H9 (cell line): ENCODE results near the gene PAPOLG. TPM values are rescaled to one million over a fixed set of nuclear protein-coding genes. Genes with fewer than 3 reads are reported as not detected.

Source experiments
- DNase-seq: peaks from one replicate; pipeline ENCODE4 v3.0.0-alpha.2; 2017
- H2AFZ ChIP-seq: one replicate; pipeline ENCODE4 v1.6.1; 2013; ENCODE audit warnings: mild to moderate bottlenecking, low read length, control low read depth, moderate library complexity
- H2AK5ac ChIP-seq: 2 replicates; pipeline ENCODE4 v1.6.1; 2013; ENCODE audit warnings: low read length, control low read depth, mixed read lengths; ENCODE audit not compliant: insufficient read length
- H2BK120ac ChIP-seq: one replicate; pipeline ENCODE4 v1.6.1; 2013; ENCODE audit warnings: low read depth, mild to moderate bottlenecking, low read length, control low read depth, inconsistent platforms; ENCODE audit not compliant: poor library complexity, severe bottlenecking
- H2BK12ac ChIP-seq: 2 replicates; pipeline ENCODE4 v1.6.1; 2013; ENCODE audit warnings: low read length, control low read depth, mixed read lengths, low read depth; ENCODE audit not compliant: insufficient read length
- H2BK15ac ChIP-seq: 2 replicates; pipeline ENCODE4 v1.6.1; 2013; ENCODE audit warnings: low read depth, low read length, control low read depth
- H2BK20ac ChIP-seq: one replicate; pipeline ENCODE4 v1.6.1; 2013; ENCODE audit warnings: low read depth, mild to moderate bottlenecking, low read length, control low read depth, inconsistent platforms; ENCODE audit not compliant: poor library complexity, severe bottlenecking
- H2BK5ac ChIP-seq: 2 replicates; pipeline ENCODE4 v1.6.1; 2013; ENCODE audit warnings: low read length, control low read depth, mixed read lengths; ENCODE audit not compliant: insufficient read length
- H3K14ac ChIP-seq: 2 replicates; pipeline ENCODE4 v1.6.1; 2013; ENCODE audit warnings: low read length, control low read depth; ENCODE audit not compliant: insufficient read depth
- H3K18ac ChIP-seq: 2 replicates; pipeline ENCODE4 v1.6.1; 2013; ENCODE audit warnings: low read depth, mild to moderate bottlenecking, mixed read lengths, low read length, control low read depth; ENCODE audit not compliant: insufficient read length
- H3K23ac ChIP-seq: 2 replicates; pipeline ENCODE4 v1.6.1; 2013; ENCODE audit warnings: low read length, control low read depth, mixed read lengths, low read depth; ENCODE audit not compliant: insufficient read length
- H3K23me2 ChIP-seq: 2 replicates; pipeline ENCODE4 v1.6.1; 2013; ENCODE audit warnings: low read depth, mild to moderate bottlenecking, mixed read lengths, low read length, control low read depth; ENCODE audit not compliant: insufficient read length, poor library complexity, severe bottlenecking
- H3K27ac ChIP-seq: 2 replicates; pipeline ENCODE4 v1.5.1; 2013; ENCODE audit warnings: low read length, control low read depth, mixed read lengths, low read depth; ENCODE audit not compliant: insufficient read length
- H3K27me3 ChIP-seq: 2 replicates; pipeline ENCODE4 v1.6.1; 2013; ENCODE audit warnings: low read length, control low read depth, inconsistent platforms; ENCODE audit not compliant: insufficient read depth
- H3K4ac ChIP-seq: 2 replicates; pipeline ENCODE4 v1.6.1; 2013; ENCODE audit warnings: low read depth, mild to moderate bottlenecking, control low read depth, inconsistent platforms, low read length, moderate library complexity
- H3K4me1 ChIP-seq: 2 replicates; pipeline ENCODE4 v1.6.1; 2013; ENCODE audit warnings: low read length, control low read depth, inconsistent platforms; ENCODE audit not compliant: insufficient read depth
- H3K4me2 ChIP-seq: 2 replicates; pipeline ENCODE4 v1.6.1; 2013; ENCODE audit warnings: low read length, control low read depth, mixed read lengths; ENCODE audit not compliant: insufficient read length, insufficient read depth
- H3K56ac ChIP-seq: 2 replicates; pipeline ENCODE4 v1.6.1; 2013; ENCODE audit warnings: low read depth, mild to moderate bottlenecking, mixed read lengths, low read length, control low read depth; ENCODE audit not compliant: insufficient read length
- H3K79me1 ChIP-seq: 2 replicates; pipeline ENCODE4 v1.6.1; 2013; ENCODE audit warnings: low read depth, mild to moderate bottlenecking, moderate library complexity, low read length, control low read depth, inconsistent platforms; ENCODE audit not compliant: insufficient read depth, poor library complexity, severe bottlenecking
- H3K79me2 ChIP-seq: 2 replicates; pipeline ENCODE4 v1.6.1; 2013; ENCODE audit warnings: low read length, control low read depth, inconsistent platforms; ENCODE audit not compliant: insufficient read depth
- H3K9ac ChIP-seq: 2 replicates; pipeline ENCODE4 v1.6.1; 2013; ENCODE audit warnings: low read length, control low read depth, mixed read lengths; ENCODE audit not compliant: insufficient read length; ENCODE audit errors: extremely low read depth
- H3K9me3 ChIP-seq: one replicate; pipeline ENCODE4 v1.6.1; 2013; ENCODE audit warnings: low read depth, low read length, inconsistent platforms; ENCODE audit not compliant: control insufficient read depth
- H3T11ph ChIP-seq: one replicate; pipeline ENCODE4 v1.6.1; 2013; ENCODE audit warnings: mild to moderate bottlenecking, low read length, control low read depth, inconsistent platforms
- H4K20me1 ChIP-seq: one replicate; pipeline ENCODE4 v1.6.1; 2013; ENCODE audit not compliant: control insufficient read depth, insufficient read length, insufficient read depth
- H4K5ac ChIP-seq: 2 replicates; pipeline ENCODE4 v1.6.1; 2013; ENCODE audit warnings: low read depth, mild to moderate bottlenecking, mixed read lengths, low read length, control low read depth; ENCODE audit not compliant: insufficient read length
- H4K8ac ChIP-seq: replicated peaks from 2 replicates; pipeline ENCODE4 v1.6.1; 2013; ENCODE audit warnings: low read length, control low read depth, mixed read lengths, low read depth; ENCODE audit not compliant: insufficient read length
- H4K91ac ChIP-seq: 2 replicates; pipeline ENCODE4 v1.6.1; 2013; ENCODE audit warnings: low read depth, mild to moderate bottlenecking, moderate library complexity, mixed read lengths, low read length, control low read depth; ENCODE audit not compliant: insufficient read length
- H3K27ac Mint-ChIP-seq, 3 experiments: 2 replicates in 2 of 3; 3 replicates in 1 of 3; pipeline ENCODE4 v1.8.0; 2020 to 2021; ENCODE audit warnings: mixed read lengths in 3 of 3, mild to moderate bottlenecking in 1 of 3, moderate library complexity in 1 of 3
- H3K27me3 Mint-ChIP-seq: 2 replicates; pipeline ENCODE4 v1.8.0; 2021; ENCODE audit warnings: low read depth, mild to moderate bottlenecking, moderate library complexity, mixed read lengths
- H3K36me3 Mint-ChIP-seq, 3 experiments: 2 replicates in 2 of 3; 3 replicates in 1 of 3; pipeline ENCODE4 v1.8.0; 2020 to 2021; ENCODE audit warnings: low read depth in 3 of 3, mixed read lengths in 3 of 3; ENCODE audit not compliant: insufficient read depth in 1 of 3
- H3K4me1 Mint-ChIP-seq, 2 experiments: 2 replicates each; pipeline ENCODE4 v1.8.0; 2020; ENCODE audit warnings: mixed read lengths in 2 of 2
- H3K4me3 Mint-ChIP-seq, 2 experiments: 2 replicates in 1 of 2; 3 replicates in 1 of 2; pipeline ENCODE4 v1.8.0; 2020 to 2021; ENCODE audit warnings: mild to moderate bottlenecking in 2 of 2, mixed read lengths in 2 of 2, moderate library complexity in 1 of 2
- H3K9me3 Mint-ChIP-seq, 2 experiments: 2 replicates in 1 of 2; 3 replicates in 1 of 2; pipeline ENCODE4 v1.8.0; 2020; ENCODE audit warnings: mild to moderate bottlenecking in 2 of 2, mixed read lengths in 2 of 2, moderate library complexity in 1 of 2
- WGBS: extraction: QIAGEN DNeasy Blood & Tissue Kit; methylation state at CpG from one replicate; pipeline ENCODE4 v1.1.7; 2013; ENCODE audit warnings: missing lambda C conversion rate, low lambda C conversion rate, mixed read lengths; ENCODE audit not compliant: insufficient read length; ENCODE audit errors: extremely low coverage; 5-methylcytosine and 5-hydroxymethylcytosine counted together
- total RNA-seq: library from RNA; stranded (reverse); gene quantifications from 2 replicates; pipeline ENCODE4 v1.2.1, GENCODE V29; 2021
- TF ChIP-seq, protein P1 (sequence below): fragments of 200-600 bp; sonication (generic); conservative IDR thresholded peaks from 3 replicates; pipeline ENCODE4 v1.8.0; 2021; ENCODE audit warnings: antibody characterized with exemption, mild to moderate bottlenecking

Gene PAPOLG
- total RNA-seq, 1 experiment from 2014 or later, result 19.2 TPM

DNA sequence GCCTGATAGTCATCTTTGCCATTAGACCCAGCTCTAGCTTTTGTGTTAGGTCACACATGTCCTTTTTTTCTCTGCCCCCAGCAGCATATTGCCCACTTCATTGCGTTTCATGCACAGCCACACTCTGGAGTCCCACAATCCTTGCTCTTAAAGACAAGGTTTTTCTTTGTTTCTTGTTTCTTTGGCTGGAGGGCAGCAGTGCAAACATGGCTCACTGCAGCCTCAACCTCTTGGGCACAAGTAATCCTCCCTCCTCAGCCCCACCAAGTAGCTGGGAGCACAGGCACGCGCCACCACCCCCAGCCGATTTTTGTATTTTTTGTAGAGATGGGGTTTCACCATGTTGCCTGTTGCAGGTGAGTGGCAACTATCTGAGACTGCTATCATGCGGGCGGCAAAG, 16.9 kb upstream of the PAPOLG start:
- WGBS, result no CpG with 5 or more reads among the region's 6 CpGs
- H3K79me2 ChIP-seq, result no peaks in the 10 kb centered on the region
- 0 out of 2 replicates have a peak, but pooled peaks cover 3% of the 10 kb centered on the region for H3K4me1 ChIP-seq
- no peak overlapping the region for H3K4me2 ChIP-seq
- H2BK5ac ChIP-seq, result no peak overlapping the region
- H2AK5ac ChIP-seq, result no peak overlapping the region
- H4K20me1 ChIP-seq, result no peaks in the 10 kb centered on the region
- peaks cover 4% of the 10 kb centered on the region for H3K23me2 ChIP-seq
- H3K79me1 ChIP-seq, result no peaks in the 10 kb centered on the region
- no peak overlapping the region for H4K5ac ChIP-seq
- H3K27ac Mint-ChIP-seq, result no peak overlapping the region
- no peak overlapping the region for H3K4ac ChIP-seq
- H3T11ph ChIP-seq, result no peak overlapping the region
- H3K4me3 Mint-ChIP-seq, result no peak overlapping the region
- H3K27ac ChIP-seq, result no peak overlapping the region
- H2AFZ ChIP-seq, result no peak overlapping the region
- H3K56ac ChIP-seq, result no peak overlapping the region
- no peaks in the 10 kb centered on the region; a peak in 1 of 7 replicates for H3K36me3 Mint-ChIP-seq
- H3K9me3 Mint-ChIP-seq, result peaks cover 0 to 6% of the 10 kb centered on the region in 2 experiments; a peak in 2 of 5 replicates
- no peak overlapping the region for H2BK12ac ChIP-seq
- H4K8ac ChIP-seq, result no peak overlapping the region
- no peak overlapping the region for H3K14ac ChIP-seq
- no peak overlapping the region for H2BK20ac ChIP-seq
- no peak overlapping the region for H2BK120ac ChIP-seq
- no peak overlapping the region for H2BK15ac ChIP-seq
- H3K4me1 Mint-ChIP-seq, result peaks cover 14 to 24% of the 10 kb centered on the region in 2 experiments
- no peak overlapping the region for H3K23ac ChIP-seq
- H3K9me3 ChIP-seq, result no peaks in the 10 kb centered on the region
- no peak overlapping the region for H3K18ac ChIP-seq
- H4K91ac ChIP-seq, result no peak overlapping the region
- TF ChIP-seq, protein P1, sequence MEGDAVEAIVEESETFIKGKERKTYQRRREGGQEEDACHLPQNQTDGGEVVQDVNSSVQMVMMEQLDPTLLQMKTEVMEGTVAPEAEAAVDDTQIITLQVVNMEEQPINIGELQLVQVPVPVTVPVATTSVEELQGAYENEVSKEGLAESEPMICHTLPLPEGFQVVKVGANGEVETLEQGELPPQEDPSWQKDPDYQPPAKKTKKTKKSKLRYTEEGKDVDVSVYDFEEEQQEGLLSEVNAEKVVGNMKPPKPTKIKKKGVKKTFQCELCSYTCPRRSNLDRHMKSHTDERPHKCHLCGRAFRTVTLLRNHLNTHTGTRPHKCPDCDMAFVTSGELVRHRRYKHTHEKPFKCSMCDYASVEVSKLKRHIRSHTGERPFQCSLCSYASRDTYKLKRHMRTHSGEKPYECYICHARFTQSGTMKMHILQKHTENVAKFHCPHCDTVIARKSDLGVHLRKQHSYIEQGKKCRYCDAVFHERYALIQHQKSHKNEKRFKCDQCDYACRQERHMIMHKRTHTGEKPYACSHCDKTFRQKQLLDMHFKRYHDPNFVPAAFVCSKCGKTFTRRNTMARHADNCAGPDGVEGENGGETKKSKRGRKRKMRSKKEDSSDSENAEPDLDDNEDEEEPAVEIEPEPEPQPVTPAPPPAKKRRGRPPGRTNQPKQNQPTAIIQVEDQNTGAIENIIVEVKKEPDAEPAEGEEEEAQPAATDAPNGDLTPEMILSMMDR, result no peak
- H3K27me3 Mint-ChIP-seq, result peaks cover 87% of the 10 kb centered on the region
- peaks cover 10% of the 10 kb centered on the region; the same call in 1 of the 2 replicates for H3K27me3 ChIP-seq
- no peak overlapping the region for H3K9ac ChIP-seq
- no peak for DNase-seq
